ENCODE results near the gene PYGO1. TPM values are rescaled to one million over a fixed set of nuclear protein-coding genes. Genes with fewer than 3 reads are reported as not detected.

The PYGO1 gene
- total and polyA plus RNA-seq, 2 of the 8 experiments (the other 6 are each of a cell fraction or from before 2014, with no cell fraction given), result 0.50 to 1.1 TPM

GRCh38 chr15:55527150-55527549 lies 61.0 kb downstream of the PYGO1 start (continued):
- TF ChIP-seq, protein P1, sequence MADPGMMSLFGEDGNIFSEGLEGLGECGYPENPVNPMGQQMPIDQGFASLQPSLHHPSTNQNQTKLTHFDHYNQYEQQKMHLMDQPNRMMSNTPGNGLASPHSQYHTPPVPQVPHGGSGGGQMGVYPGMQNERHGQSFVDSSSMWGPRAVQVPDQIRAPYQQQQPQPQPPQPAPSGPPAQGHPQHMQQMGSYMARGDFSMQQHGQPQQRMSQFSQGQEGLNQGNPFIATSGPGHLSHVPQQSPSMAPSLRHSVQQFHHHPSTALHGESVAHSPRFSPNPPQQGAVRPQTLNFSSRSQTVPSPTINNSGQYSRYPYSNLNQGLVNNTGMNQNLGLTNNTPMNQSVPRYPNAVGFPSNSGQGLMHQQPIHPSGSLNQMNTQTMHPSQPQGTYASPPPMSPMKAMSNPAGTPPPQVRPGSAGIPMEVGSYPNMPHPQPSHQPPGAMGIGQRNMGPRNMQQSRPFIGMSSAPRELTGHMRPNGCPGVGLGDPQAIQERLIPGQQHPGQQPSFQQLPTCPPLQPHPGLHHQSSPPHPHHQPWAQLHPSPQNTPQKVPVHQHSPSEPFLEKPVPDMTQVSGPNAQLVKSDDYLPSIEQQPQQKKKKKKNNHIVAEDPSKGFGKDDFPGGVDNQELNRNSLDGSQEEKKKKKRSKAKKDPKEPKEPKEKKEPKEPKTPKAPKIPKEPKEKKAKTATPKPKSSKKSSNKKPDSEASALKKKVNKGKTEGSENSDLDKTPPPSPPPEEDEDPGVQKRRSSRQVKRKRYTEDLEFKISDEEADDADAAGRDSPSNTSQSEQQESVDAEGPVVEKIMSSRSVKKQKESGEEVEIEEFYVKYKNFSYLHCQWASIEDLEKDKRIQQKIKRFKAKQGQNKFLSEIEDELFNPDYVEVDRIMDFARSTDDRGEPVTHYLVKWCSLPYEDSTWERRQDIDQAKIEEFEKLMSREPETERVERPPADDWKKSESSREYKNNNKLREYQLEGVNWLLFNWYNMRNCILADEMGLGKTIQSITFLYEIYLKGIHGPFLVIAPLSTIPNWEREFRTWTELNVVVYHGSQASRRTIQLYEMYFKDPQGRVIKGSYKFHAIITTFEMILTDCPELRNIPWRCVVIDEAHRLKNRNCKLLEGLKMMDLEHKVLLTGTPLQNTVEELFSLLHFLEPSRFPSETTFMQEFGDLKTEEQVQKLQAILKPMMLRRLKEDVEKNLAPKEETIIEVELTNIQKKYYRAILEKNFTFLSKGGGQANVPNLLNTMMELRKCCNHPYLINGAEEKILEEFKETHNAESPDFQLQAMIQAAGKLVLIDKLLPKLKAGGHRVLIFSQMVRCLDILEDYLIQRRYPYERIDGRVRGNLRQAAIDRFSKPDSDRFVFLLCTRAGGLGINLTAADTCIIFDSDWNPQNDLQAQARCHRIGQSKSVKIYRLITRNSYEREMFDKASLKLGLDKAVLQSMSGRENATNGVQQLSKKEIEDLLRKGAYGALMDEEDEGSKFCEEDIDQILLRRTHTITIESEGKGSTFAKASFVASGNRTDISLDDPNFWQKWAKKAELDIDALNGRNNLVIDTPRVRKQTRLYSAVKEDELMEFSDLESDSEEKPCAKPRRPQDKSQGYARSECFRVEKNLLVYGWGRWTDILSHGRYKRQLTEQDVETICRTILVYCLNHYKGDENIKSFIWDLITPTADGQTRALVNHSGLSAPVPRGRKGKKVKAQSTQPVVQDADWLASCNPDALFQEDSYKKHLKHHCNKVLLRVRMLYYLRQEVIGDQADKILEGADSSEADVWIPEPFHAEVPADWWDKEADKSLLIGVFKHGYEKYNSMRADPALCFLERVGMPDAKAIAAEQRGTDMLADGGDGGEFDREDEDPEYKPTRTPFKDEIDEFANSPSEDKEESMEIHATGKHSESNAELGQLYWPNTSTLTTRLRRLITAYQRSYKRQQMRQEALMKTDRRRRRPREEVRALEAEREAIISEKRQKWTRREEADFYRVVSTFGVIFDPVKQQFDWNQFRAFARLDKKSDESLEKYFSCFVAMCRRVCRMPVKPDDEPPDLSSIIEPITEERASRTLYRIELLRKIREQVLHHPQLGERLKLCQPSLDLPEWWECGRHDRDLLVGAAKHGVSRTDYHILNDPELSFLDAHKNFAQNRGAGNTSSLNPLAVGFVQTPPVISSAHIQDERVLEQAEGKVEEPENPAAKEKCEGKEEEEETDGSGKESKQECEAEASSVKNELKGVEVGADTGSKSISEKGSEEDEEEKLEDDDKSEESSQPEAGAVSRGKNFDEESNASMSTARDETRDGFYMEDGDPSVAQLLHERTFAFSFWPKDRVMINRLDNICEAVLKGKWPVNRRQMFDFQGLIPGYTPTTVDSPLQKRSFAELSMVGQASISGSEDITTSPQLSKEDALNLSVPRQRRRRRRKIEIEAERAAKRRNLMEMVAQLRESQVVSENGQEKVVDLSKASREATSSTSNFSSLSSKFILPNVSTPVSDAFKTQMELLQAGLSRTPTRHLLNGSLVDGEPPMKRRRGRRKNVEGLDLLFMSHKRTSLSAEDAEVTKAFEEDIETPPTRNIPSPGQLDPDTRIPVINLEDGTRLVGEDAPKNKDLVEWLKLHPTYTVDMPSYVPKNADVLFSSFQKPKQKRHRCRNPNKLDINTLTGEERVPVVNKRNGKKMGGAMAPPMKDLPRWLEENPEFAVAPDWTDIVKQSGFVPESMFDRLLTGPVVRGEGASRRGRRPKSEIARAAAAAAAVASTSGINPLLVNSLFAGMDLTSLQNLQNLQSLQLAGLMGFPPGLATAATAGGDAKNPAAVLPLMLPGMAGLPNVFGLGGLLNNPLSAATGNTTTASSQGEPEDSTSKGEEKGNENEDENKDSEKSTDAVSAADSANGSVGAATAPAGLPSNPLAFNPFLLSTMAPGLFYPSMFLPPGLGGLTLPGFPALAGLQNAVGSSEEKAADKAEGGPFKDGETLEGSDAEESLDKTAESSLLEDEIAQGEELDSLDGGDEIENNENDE (IDR thresholded peaks at IDR 0.05; ENCODE audit: insufficient replicate concordance, low read length), result no peak
- no peak for TF ChIP-seq NANOG (IDR thresholded peaks at IDR 0.05; ENCODE audit: insufficient read depth, low read depth, low read length, poor library complexity, severe bottlenecking)
- TF ChIP-seq CHD2 (IDR thresholded peaks at IDR 0.05; ENCODE audit: low read length), result no peak
- TF ChIP-seq RFX5 (IDR thresholded peaks at IDR 0.05; ENCODE audit: borderline replicate concordance, low read depth, low read length), result no peak
- no peak for TF ChIP-seq GTF2F1 (IDR thresholded peaks at IDR 0.05; ENCODE audit: borderline replicate concordance, low read depth, low read length)
- TF ChIP-seq CBX5 (IDR thresholded peaks at IDR 0.05; ENCODE audit: low read depth, low read length), result no peak
- peak in 1 of 3 experiments; percentile 11; a peak in 1 of 4 replicates for TF ChIP-seq CTCF (IDR thresholded peaks at IDR 0.05; ENCODE audit: control extremely low read depth in 1 of 3, insufficient read depth in 1 of 3, low read depth in 1 of 3, low read length in 3 of 3)
- TF ChIP-seq TAF7 (optimal IDR thresholded peaks at IDR 0.05; ENCODE audit: borderline replicate concordance, low read depth, low read length), result no peak
